HG03060 (cell line): ENCODE results near the gene STPG3.

Experiments used
- ATAC-seq: cut with Tn5 transposase; IDR thresholded peaks from one replicate; pipeline ENCODE4 v1.9.1; 2021; ENCODE audit warnings: low read depth, moderate number of reproducible peaks; ENCODE audit not compliant: unreplicated experiment

Gene STPG3

DNA sequence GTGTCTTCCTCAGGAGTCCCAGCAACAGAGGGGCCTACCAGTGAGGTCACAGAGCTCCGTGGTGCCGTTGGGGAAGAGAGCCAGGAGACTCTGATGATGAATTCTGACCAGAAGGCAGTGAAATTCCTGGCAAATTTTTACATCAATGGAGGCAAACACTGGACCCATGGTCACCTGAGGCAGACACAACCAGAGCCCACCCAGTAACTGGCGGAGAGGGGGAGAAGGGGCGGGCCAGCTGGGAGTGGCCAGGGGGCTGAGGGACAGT lies at the start of gene STPG3:
Gene STPG3 (plus strand): TSS at position 93 of the 268 bp plus-strand sequence. CDS start 1 bp downstream, at position 94.
- ATAC-seq, result no peak

DNA sequence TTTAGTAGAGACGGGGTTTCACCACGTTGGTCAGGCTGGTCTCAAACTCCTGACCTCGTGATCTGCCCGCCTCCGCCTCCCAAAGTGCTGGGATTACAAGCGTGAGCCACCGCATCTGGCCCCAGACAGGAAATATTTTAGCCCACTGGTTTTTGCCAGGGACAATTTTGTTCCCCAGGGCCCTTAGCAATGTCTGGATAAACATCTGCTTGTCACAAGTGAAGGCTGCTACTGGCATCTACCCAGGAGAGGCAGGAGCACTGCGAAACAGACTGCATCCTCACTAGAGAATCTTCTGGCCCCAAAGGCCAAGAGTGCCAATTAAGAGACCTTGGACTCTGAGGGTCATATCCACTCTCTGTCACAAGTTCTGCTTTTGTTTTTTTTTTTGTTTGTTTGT lies 48.1 kb upstream of the STPG3 start:
- no peak for ATAC-seq

DNA sequence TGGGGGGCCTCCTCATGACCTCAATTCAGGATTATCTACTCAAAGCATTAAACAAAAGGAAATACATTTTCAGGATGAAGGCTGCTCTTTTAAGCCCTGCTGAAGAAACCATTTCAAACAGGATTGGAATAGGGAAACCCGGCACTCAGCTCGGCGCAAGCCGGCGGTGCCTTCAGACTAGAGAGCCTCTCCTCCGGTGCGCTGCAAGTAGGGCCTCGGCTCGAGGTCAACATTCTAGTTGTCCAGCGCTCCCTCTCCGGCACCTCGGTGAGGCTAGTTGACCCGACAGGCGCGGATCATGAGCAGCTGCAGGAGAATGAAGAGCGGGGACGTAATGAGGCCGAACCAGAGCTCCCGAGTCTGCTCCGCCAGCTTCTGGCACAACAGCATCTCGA lies 46.4 kb upstream of the STPG3 start:
- ATAC-seq, result no peak

DNA sequence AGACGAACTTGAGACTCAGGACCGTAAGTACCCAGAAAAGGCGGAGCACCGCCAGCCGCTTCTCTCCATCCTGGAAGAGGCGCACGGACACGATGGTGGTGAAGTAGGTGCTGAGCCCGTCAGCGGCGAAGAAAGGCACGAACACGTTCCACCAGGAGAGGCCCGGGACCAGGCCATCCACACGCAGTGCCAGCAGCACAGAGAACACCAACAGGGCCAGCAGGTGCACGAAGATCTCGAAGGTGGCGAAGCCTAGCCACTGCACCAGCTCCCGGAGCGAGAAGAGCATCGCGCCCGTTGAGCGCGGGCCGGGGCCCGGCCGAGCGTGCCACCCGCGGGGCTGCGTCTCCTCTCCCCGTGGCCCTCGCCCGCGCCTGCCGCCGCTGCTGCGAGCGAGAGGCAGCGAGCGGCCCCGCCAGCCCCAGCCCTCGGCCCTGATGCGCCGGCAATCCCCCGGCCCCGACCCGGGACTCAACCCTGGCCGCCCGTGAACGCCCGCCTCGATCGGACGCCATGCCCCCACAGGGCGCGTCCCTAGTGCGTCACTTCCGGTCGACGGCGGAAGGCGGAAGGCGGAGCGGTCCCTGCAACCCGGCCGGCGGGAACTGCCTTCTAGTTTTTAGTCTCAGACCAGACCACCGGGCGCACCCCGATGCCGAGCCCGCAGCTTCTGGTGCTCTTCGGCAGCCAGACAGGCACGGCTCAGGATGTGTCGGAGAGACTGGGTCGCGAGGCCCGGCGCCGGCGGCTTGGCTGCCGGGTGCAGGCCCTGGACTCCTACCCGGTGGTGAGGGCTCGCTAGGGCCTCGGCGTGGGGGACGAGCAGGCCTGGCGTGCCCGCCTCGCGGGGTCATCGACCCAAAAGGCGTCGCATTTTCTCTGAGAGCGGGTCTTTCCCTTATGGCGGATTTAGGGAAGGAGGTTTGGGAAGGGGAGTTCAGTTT lies 45.7 kb upstream of the STPG3 start, which contains the start of the genes NDOR1 and TMEM203:
Gene NDOR1 (plus strand): TSS at position 575 of the 944 bp plus-strand sequence. CDS start 78 bp downstream, at position 653.
Gene TMEM203 (minus strand): TSS at position 523 of the 944 bp plus-strand sequence. CDS start 234 bp downstream, at position 289.
- ATAC-seq, result no peak

DNA sequence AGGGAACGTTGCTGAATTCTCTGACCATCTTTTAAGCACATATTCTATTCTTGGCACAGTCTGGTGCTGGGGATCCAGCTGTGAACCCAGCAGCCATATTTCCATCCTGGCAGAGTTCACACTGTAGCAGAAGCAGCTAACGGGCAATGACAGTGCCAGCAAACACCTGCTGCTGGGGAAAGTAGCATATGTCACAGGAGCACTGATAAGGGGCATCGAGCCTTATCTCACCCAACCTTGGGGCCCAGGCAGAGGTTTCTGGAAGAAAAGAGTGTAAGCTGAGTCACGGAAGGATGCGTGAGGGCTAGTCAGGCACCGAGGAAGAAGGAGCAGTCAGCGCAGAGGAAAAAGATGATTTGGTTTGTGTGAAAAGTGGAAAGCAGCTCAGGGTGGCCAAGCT lies 44.5 kb upstream of the STPG3 start:
- no peak for ATAC-seq

DNA sequence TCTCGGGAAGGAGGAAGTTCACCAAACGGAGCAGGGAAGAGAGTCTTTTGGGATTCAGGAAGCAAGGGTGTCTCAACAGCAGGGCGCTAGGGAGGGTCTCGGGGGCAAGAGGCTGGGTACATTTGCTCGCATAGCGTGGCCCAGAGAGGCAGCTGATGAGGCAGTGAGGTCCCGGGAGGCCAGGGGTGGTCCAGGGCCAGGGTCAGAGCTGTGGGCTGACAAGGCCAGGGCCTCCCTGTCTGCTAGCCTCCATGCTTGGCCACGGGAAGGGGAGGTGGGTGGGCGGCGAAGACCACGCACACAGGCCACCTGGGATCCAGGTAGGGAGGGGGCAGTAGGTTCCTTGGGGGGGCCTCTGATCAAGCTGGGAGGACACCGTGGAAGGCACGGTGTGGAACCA lies 39.6 kb upstream of the STPG3 start:
- no peak for ATAC-seq

DNA sequence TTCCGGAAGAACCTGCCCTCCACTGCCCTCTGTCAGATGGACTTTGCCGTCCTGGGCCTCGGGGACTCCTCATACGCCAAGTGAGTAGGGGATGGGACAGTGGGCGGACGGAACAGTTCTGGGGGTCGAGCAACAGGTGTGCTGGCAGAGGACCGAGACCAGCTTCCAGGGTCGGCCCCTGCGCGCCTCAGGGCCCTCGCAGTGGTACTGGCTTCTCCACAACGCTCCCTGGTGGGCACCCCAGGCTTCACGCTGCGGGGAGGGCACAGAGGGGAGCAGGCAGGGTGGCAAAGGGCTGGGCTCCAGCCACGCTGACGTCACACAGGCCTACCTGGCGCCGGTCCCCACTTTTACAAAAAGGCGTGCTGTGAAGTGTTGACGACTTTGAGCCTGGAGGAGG lies 38.6 kb upstream of the STPG3 start:
- ATAC-seq, result no peak

DNA sequence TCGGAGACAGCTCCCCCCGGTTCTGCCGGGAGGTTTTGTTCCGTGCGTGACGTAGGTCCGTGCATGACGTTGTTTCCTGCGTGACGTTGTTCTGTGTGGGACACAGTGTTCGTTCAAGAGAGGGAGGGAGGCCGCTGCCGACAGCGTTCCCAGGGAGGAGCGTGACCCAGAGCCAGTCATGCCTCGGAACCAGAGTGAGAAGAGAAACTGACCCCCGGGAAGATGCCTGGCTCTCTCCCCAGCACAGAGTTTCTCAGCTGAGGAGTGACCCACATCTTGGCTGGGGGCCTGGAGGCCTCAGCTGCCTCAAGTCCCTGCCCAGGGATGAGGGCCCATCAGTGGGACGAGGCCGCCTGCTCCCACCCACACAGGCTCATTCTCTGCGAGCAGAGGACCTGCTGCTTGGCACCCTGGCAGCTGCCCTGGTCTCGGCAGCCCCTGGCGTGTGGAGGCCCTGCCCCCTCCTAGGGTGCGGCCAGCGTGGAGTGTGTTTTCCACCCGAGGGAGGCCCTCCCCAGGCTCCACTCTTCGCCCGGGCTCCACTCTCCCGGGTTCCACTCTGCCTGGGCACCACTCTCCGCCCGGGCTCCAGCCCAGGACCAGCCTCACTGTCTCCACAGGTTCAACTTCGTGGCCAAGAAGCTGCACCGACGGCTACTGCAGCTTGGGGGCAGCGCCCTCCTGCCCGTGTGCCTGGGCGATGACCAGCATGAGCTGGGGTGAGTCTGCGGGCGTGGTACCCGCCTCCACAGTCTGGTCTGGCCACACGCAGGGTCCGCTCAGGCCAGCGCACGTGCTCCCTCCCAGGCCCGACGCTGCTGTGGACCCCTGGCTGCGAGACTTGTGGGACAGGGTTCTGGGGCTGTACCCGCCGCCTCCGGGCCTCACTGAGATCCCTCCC lies 37.7 kb upstream of the STPG3 start:
- no peak for ATAC-seq

DNA sequence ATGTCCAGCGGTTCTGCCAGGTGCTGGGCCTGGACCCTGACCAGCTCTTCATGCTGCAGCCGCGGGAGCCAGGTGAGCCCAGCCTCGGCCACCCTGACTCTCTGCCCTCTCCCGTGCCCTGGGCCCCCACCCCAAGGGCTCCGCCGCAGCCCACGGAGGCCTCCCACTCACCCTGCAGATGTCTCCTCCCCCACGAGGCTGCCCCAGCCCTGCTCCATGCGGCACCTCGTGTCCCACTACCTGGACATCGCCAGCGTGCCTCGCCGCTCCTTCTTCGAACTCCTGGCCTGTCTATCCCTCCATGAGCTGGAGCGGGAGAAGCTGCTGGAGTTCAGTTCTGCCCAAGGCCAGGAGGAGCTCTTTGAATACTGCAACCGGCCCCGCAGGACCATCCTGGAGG lies 36.5 kb upstream of the STPG3 start:
- no peak for ATAC-seq

DNA sequence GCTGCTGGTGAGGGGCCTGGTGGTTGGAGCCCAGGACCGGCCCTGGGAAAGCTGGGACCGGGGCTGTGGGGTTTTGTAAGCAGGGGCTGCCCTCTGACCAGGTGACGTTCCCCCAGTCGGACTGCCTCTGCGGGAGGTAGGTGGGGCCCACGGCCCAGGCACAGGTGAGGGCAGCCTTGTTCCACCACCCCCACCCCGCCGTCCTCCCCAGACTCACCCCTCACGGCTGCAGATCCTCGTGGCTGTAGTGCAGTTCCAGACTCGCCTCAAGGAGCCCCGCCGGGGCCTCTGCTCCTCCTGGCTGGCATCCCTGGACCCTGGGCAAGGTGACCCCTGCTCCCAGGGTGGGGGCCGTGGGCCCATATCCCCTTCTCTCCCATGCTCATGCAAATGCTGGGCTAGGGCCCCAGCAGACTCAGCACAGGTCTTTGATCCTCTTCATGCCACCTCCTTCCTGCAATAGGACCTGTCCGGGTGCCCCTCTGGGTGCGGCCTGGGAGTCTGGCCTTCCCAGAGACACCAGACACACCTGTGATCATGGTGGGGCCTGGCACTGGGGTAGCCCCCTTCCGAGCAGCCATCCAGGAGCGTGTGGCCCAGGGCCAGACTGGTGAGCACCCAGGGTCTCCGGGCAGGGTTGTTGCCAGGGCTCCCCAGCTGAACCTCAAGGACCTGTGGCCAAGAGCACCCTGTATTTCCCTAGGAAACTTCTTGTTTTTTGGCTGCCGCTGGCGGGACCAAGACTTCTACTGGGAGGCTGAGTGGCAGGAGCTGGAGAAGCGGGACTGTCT lies 35.7 kb upstream of the STPG3 start:
- no peak for ATAC-seq

DNA sequence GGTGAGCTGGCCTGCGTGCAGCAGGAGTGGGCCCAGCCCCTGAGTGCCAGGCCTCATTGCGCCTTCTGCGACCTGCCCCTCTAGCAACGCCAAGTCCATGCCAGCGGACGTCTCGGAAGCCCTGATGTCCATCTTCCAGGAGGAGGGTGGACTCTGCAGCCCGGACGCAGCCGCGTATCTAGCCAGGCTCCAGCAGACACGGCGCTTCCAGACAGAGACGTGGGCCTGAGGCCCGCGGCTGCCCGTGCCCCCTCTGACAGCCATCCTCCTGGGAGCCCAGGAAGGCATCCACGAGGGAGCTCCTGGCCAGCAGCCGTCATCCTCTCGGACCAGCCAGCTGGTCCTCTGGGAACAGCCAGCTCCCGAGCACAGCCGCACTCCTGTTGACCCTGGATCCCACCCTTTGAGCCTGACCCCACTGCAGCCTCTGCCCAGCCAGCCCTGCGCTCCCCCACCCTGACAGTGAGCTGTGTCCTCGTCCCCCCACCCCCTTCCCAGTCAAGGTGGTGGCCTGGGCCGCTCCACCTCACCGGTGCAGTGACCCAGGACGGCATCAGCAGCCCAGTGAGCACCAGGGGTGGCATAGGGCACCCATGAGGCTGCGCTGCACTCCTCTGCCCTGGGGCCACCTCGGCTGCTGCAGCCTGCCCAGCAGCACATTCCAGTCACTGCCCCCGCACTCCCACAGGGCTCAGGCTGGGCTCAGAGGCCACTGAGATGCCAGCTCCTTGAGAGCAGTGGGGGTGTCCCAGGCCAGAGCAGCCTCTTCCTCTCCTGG lies 34.7 kb upstream of the STPG3 start:
- ATAC-seq, result no peak

DNA sequence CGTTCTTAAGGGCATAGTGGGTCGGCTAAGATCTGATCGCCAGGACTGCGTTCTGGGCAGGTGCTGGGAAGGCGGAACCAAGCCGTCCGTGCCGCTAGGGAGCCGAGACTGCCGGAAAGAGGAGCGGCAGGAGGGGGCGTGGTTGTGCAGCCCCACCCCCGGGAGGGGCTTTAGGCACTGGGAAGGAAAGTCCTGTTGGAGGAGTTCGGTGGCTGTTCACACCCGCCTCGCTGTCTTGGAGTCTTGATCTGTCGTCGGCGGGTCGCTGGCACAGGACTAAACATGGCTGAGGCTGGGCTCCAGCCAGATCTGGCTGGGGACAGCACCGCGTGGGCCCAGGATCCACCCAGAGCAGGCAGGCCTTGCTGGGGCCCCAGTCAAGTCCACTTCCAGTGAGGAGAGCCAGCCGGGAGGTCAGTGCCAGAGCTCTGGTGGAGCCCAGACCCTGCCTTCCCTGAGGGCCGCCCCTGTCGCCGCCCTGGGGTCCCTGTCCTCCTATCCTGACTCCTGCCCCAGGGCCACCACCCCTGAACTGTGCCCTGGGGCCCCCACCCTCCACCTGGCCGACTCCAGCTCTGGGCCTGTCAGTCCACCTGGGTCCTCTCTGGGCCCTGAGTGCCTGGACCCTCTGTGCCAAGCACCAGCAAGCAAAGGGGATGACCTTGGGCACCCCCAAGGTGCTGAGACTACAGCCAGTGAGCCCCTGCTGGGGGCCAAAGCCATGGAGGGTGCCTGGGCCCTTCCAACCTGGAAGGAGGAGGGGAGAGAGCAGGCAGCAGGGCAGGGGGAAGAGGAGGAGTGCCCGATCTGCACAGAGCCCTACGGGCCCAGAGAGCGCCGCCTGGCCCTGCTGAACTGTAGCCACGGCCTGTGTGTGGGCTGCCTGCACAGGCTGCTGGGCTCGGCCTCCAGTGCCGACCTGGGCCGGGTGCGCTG lies 33.5 kb upstream of the STPG3 start:
- no peak for ATAC-seq

DNA sequence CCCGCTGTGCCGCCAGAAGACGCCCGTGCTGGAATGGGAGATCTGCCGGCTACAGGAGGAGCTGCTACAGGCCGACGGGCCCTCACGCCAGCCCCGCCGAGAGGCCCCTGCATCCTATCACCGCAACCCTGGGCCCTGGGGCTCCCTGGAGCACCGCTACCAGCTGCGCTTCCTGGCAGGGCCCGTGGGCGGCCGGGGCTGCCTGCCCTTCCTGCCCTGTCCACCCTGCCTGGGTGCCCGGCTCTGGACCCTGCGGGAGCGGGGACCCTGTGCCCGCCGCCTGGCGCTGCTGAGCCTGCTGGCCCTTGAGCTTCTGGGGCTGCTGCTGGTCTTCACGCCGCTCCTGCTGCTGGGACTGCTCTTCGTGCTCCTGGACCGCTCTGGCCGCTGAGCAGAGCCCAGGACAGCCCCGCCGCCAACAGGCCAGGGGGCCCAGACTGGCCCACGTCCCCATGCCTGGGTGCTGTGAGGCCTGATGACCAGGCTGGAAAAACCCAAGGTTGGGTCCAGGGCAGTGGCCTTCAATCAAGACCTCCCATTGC lies 32.8 kb upstream of the STPG3 start:
- no peak for ATAC-seq

DNA sequence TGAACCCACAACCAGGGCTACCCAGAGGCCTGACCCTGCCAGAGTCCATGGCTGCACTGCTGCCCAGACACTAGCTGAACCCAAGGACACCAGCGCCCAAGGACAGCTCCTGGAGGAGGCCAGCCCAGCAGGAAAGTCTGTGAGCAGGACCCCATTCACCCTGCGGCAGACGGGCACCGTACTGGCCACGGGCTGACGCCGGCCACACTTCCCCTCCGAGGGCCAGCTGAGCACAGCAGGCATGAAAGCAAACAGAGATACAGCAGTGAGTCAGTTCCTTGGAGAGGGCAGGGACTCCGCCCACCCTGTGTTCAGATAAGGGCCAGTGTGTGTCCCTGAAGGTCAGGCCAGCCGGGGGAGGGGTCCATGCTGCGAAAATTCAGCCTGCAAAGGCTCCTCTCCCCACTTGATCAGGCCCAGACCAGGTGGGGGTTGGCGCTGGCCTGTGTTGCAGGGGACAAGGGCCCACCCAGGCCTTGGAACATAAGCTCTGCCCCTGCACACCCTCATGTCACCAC lies 32.3 kb upstream of the STPG3 start:
- ATAC-seq, result no peak

DNA sequence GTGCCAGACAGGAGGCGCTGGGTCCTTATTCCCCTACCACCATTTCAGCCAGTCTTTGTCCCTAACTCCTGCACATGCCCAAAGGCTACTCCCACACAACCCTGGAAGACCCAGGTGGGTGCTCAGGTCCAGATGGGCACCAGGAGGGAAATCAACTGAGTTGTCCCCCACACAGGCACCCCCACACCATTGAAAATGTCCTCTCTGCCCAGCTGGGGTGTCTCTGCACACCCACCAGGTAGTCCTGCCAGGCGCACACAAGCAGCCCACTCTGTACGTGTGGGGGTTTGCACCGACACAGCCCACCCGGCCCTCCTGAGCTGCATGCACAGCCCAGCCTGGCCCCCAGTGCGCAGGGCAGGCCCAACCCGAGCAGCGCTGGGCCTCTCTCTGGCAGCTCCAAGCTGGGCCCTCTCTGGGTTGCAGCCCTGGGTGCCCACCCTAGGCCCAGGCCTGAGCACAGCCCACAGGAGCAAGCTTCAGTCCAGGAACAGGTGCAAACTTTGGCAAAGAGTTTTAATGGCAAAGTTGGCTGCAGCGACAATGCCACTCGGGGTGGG lies 31.2 kb upstream of the STPG3 start:
- no peak for ATAC-seq

DNA sequence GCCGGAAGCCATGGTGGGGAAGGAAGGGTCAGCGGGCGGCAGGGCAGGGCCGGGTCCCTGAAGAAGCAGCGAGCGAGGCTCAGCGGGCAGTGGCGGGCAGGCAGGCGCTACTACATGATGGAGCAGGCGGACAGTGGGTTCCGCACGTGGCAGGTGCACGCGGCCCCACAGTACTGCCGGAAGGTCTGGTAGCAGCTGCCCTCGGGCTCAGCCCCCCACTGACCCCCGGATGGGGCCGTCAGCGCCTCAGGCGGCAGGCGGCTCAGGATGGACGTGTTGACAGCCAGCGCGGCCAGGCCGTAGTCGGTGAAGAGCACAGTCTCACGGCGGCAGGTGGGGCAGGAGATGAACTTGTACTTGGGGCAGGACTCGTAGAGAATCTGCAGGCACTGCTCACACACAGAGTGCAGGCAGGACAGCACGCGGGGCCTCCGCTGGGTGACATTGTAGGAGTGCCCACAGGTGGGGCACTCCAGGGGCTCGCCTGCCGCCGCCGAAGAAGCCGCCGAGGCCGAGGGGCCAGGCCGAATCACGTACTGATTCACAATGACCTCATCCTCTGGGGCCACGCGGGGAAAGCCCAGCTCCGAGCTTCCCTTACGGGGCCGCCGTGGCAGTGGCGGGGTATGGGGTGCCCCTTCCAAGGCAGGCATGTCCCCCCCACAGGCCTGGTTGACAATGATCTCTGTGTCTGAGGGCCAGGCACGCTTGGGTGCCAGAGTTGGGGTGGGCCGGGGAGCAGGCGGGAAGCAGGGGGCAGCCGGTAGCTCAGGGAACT lies 30.6 kb upstream of the STPG3 start:
- ATAC-seq, result no peak

DNA sequence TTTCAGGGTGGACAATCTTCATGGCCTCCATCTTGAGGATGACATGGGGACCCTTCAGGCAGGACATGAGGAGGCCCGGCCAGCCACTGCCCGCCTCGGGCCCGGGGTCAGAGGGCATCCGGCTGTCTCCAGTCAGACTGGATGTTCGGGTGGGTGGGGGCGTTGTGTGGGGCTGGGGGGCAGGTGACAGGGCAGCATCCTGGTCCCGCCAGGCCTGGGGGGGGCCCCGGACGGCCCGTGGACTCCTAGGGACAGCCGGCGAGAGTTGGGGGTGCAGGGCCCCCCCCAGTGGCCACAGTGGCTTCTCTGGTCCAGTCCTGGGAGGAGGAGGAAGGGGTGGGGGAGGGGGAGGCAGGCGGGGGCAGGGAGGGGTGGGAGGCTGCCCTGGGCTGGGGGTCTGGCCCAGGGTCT lies 30.0 kb upstream of the STPG3 start:
- ATAC-seq, result no peak
